Measurements from ENCODE around the gene DQX1. TPM values are rescaled to one million over a fixed set of nuclear protein-coding genes. Genes with fewer than 3 reads are reported as not detected.

Gene DQX1
- total and polyA plus RNA-seq, 5 donors, result not detected

GRCh38 chr2:74507145-74507925, 18.7 kb downstream of the DQX1 start, which contains the start of gene PCGF1:
TSS of gene PCGF1 (minus strand) at chr2:74507695. CDS start at chr2:74507668, 27 bp downstream.
- no peaks in the 10 kb centered on the region for H3K27me3 ChIP-seq (ENCODE audit: control insufficient read depth, insufficient read depth)
- intact Hi-C loops (cut with DNase I), result no loop called here
- peaks cover 11% of the 10 kb centered on the region for H3K4me1 ChIP-seq (ENCODE audit: control insufficient read depth, insufficient read depth, low read length)
- DNase-seq (peak; percentile 99 to 100 (median 100)), ATAC-seq (peak; percentile 96)
- H3K9me3 ChIP-seq (ENCODE audit: control insufficient read depth, low read length), result no peaks in the 10 kb centered on the region
- H3K4me3 ChIP-seq (ENCODE audit: low read length), result peak within 1 kb of the TSS; percentile 69
- WGBS, result under 1% methylated on average over 56 of the region's 56 CpGs
- peak within 1 kb of the TSS; percentile 95 for H3K27ac ChIP-seq (ENCODE audit: low read length)

- H3K9me3 ChIP-seq (ENCODE audit: control insufficient read depth, low read length), result no peaks in the 10 kb centered on the region
- no peak overlapping the region for H3K27ac ChIP-seq (ENCODE audit: low read length)
- H3K4me1 ChIP-seq (ENCODE audit: control insufficient read depth, insufficient read depth, low read length), result peaks cover 11% of the 10 kb centered on the region
- no peaks in the 10 kb centered on the region for H3K27me3 ChIP-seq (ENCODE audit: control insufficient read depth, insufficient read depth)
- WGBS, result 95% methylated on average over 14 of the region's 14 CpGs
- no peak for DNase-seq
- intact Hi-C loops (cut with DNase I), result no loop called here
- H3K4me3 ChIP-seq (ENCODE audit: low read length), result no peak overlapping the region
- no peak for ATAC-seq
Measured at GRCh38 chr2:74505448-74506246, 20.4 kb downstream of the DQX1 start.

GRCh38 chr2:74504591-74504990, 21.4 kb downstream of the DQX1 start:
- no peak overlapping the region for H3K27ac ChIP-seq (ENCODE audit: low read length)

GRCh38 chr2:74503506-74504475, 22.2 kb downstream of the DQX1 start:
- 29% methylated on average over 45 of the region's 45 CpGs for WGBS
- Histone ChIP-seq H3K27me3 (ENCODE audit: control insufficient read depth, insufficient read depth) (no peaks in the 10 kb centered on the region), H3K4me1 (ENCODE audit: control insufficient read depth, insufficient read depth, low read length) (peaks cover 11% of the 10 kb centered on the region), H3K9me3 (ENCODE audit: control insufficient read depth, low read length) (no peaks in the 10 kb centered on the region), H3K4me3 (ENCODE audit: low read length) (peak overlapping the region; percentile 38), H3K27ac (ENCODE audit: low read length) (peak overlapping the region; percentile 64)
- ATAC-seq, result no peak
- intact Hi-C loops (cut with DNase I), result no loop called here
- no peak for DNase-seq

More at GRCh38 chr2:74504591-74504990, 21.4 kb downstream of the DQX1 start:
- intact Hi-C loops (cut with DNase I), result no loop called here
- Histone ChIP-seq H3K27me3 (ENCODE audit: control insufficient read depth, insufficient read depth) (no peaks in the 10 kb centered on the region), H3K9me3 (ENCODE audit: control insufficient read depth, low read length) (no peaks in the 10 kb centered on the region), H3K4me3 (ENCODE audit: low read length) (no peak overlapping the region), H3K4me1 (ENCODE audit: control insufficient read depth, insufficient read depth, low read length) (peaks cover 11% of the 10 kb centered on the region)
- DNase-seq, result no peak
- whole genome bisulfite sequencing, result 88% methylated on average over 3 of the region's 3 CpGs
- ATAC-seq, result no peak

- peak overlapping the region; percentile 38 for H3K4me3 ChIP-seq (ENCODE audit: low read length)
- H3K27ac ChIP-seq (ENCODE audit: low read length), result peak overlapping the region; percentile 64
- H3K4me1 ChIP-seq (ENCODE audit: control insufficient read depth, insufficient read depth, low read length), result peaks cover 15% of the 10 kb centered on the region
- no peaks in the 10 kb centered on the region for H3K27me3 ChIP-seq (ENCODE audit: control insufficient read depth, insufficient read depth)
- peak; percentile 91 to 95 (median 94) for DNase-seq
- intact Hi-C loops (cut with DNase I), result no loop called here
- peak; percentile 78 to 83 for ATAC-seq
- no peaks in the 10 kb centered on the region for H3K9me3 ChIP-seq (ENCODE audit: control insufficient read depth, low read length)
- WGBS, result 1% methylated on average over 67 of the region's 67 CpGs
Measured at GRCh38 chr2:74502720-74503505, 23.1 kb downstream of the DQX1 start.

- H3K9me3 ChIP-seq (ENCODE audit: control insufficient read depth, low read length), result no peaks in the 10 kb centered on the region
- ATAC-seq (peak in 1 of 2 donors; percentile 6), DNase-seq (no peak)
- no peaks in the 10 kb centered on the region for H3K27me3 ChIP-seq (ENCODE audit: control insufficient read depth, insufficient read depth)
- peak overlapping the region; percentile 38 for H3K4me3 ChIP-seq (ENCODE audit: low read length)
- no peak overlapping the region for H3K27ac ChIP-seq (ENCODE audit: low read length)
- WGBS, result 16% methylated on average over 32 of the region's 32 CpGs
- intact Hi-C loops (cut with DNase I), result no loop called here
- H3K4me1 ChIP-seq (ENCODE audit: control insufficient read depth, insufficient read depth, low read length), result peaks cover 18% of the 10 kb centered on the region
Measured at GRCh38 chr2:74502147-74502719, 23.8 kb downstream of the DQX1 start.

- DNase-seq, result no peak
- no peaks in the 10 kb centered on the region for H3K9me3 ChIP-seq (ENCODE audit: control insufficient read depth, low read length)
- 77% methylated on average over 18 of the region's 18 CpGs for WGBS
- ATAC-seq, result no peak
- no peak overlapping the region for H3K27ac ChIP-seq (ENCODE audit: low read length)
- H3K4me3 ChIP-seq (ENCODE audit: low read length), result no peak overlapping the region
- peaks cover 15% of the 10 kb centered on the region for H3K4me1 ChIP-seq (ENCODE audit: control insufficient read depth, insufficient read depth, low read length)
- no peaks in the 10 kb centered on the region for H3K27me3 ChIP-seq (ENCODE audit: control insufficient read depth, insufficient read depth)
- intact Hi-C loops (cut with DNase I), result no loop called here
Measured at GRCh38 chr2:74501335-74502071, 24.5 kb downstream of the DQX1 start.

- Histone ChIP-seq H3K27ac (ENCODE audit: low read length) (no peak overlapping the region), H3K27me3 (ENCODE audit: control insufficient read depth, insufficient read depth) (no peaks in the 10 kb centered on the region), H3K4me3 (ENCODE audit: low read length) (no peak overlapping the region), H3K9me3 (ENCODE audit: control insufficient read depth, low read length) (no peaks in the 10 kb centered on the region), H3K4me1 (ENCODE audit: control insufficient read depth, insufficient read depth, low read length) (peaks cover 10% of the 10 kb centered on the region)
- no peak for DNase-seq
- ATAC-seq, result no peak
- intact Hi-C loops (cut with DNase I), result no loop called here
Measured at GRCh38 chr2:74500578-74500946, 25.5 kb downstream of the DQX1 start.

GRCh38 chr2:74499940-74500577, 26.0 kb downstream of the DQX1 start:
- Histone ChIP-seq H3K4me3 (ENCODE audit: low read length) (no peak overlapping the region), H3K9me3 (ENCODE audit: control insufficient read depth, low read length) (no peaks in the 10 kb centered on the region), H3K27me3 (ENCODE audit: control insufficient read depth, insufficient read depth) (no peaks in the 10 kb centered on the region), H3K4me1 (ENCODE audit: control insufficient read depth, insufficient read depth, low read length) (peaks cover 10% of the 10 kb centered on the region), H3K27ac (ENCODE audit: low read length) (no peak overlapping the region)
- DNase-seq (no peak), ATAC-seq (no peak)
- intact Hi-C loops (cut with DNase I), result no loop called here
- 45% methylated on average over 15 of the region's 15 CpGs for WGBS

Measured in right cardiac atrium (tissue), 5 donors.